Stimulated activated CD8-positive, alpha-beta memory T cell treated with anti-CD3 and anti-CD28 coated beads, Interleukin-4, amount 100 ng/mL, for 4 hours (primary cell): ENCODE data around the gene NRDE2.
A peak's percentile ranks its signal among the peaks of the same experiment; 100 is the strongest.

Experiments
- DNase-seq, 2 donors: peaks; one replicate each; pipeline ENCODE4 v3.0.0-alpha.2; 2020; ENCODE audit warnings: low read depth in 2 of 2, low spot score in 1 of 2

NRDE2 gene, protein sequence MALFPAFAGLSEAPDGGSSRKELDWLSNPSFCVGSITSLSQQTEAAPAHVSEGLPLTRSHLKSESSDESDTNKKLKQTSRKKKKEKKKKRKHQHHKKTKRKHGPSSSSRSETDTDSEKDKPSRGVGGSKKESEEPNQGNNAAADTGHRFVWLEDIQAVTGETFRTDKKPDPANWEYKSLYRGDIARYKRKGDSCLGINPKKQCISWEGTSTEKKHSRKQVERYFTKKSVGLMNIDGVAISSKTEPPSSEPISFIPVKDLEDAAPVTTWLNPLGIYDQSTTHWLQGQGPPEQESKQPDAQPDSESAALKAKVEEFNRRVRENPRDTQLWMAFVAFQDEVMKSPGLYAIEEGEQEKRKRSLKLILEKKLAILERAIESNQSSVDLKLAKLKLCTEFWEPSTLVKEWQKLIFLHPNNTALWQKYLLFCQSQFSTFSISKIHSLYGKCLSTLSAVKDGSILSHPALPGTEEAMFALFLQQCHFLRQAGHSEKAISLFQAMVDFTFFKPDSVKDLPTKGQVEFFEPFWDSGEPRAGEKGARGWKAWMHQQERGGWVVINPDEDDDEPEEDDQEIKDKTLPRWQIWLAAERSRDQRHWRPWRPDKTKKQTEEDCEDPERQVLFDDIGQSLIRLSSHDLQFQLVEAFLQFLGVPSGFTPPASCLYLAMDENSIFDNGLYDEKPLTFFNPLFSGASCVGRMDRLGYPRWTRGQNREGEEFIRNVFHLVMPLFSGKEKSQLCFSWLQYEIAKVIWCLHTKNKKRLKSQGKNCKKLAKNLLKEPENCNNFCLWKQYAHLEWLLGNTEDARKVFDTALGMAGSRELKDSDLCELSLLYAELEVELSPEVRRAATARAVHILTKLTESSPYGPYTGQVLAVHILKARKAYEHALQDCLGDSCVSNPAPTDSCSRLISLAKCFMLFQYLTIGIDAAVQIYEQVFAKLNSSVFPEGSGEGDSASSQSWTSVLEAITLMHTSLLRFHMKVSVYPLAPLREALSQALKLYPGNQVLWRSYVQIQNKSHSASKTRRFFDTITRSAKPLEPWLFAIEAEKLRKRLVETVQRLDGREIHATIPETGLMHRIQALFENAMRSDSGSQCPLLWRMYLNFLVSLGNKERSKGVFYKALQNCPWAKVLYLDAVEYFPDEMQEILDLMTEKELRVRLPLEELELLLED

DNA sequence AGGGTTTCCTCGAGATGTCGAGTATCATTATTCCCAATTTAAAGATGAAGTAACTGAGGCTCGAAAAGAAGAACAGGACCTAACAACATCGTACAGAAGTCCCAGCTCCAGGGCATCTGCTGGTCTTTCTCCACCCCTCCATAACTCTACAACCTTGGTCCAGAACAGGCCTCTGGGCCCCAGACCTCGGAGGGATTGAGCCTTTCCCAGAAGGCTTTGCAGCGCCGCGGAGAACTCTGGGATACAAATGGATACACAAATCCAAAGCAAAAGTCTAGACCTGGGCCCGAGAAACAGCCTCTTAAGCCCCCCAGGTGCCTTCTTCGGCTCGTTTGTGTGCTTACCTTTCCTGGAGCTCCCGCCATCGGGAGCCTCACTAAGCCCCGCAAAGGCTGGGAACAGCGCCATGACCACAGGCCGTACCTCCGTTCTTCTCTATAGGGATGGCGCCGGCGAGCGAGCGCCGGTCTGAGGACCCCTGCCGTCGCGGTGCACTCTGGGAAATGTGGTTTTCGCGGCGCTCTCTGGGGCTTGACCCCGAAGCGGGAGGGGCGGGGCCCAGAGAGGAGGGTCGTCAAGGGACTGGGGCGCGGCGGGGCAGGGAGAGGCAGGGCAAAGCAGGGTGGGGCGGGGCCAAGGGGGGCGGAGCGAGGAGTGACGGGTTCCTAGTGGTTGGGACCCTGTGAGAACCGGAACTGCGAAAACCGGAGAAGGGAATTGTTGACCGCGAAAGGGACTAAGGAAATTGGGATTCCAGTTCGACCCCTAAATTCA is at the start of gene NRDE2:
Gene NRDE2 (minus strand): TSS at position 445 of the 774 bp plus-strand sequence. CDS start 37 bp downstream, at position 408.
- DNase-seq: peak; percentile 95

DNA sequence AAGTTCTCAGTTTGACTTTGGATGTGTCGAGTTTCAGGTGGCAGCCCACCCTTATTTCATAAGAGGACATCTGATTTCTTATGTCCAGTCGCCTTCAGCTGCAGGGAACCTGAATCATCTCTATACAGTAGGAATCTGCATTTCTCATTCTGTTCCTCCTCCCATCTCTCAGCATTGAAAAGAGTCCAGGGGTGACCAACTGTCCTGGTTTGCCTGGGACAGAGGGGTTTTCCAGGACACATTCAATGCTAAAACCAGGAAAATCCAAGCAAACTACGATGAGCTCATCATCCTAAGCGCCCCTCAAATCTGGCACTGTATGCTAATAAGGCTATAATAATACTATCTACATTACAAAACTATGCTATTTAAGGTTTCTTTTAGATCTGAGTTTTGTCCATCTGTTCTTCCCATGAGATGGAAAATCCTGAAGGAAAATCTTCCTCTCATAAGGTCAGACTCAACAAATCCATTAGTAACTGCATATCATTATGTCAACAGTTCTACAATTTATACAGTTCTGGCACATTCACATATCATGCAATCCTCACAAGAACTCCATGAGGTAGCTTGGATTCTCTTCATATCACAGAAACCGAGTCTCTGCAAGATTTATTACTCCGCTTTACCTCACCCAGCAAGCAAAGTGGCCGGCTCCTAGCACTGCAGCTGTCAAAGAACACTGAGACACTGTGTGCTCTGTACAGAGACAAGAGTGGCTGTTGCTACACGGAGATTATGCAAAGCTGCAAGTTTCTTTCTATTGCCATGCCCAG is 49.5 kb upstream of the NRDE2 start:
- DNase-seq: no peak

DNA sequence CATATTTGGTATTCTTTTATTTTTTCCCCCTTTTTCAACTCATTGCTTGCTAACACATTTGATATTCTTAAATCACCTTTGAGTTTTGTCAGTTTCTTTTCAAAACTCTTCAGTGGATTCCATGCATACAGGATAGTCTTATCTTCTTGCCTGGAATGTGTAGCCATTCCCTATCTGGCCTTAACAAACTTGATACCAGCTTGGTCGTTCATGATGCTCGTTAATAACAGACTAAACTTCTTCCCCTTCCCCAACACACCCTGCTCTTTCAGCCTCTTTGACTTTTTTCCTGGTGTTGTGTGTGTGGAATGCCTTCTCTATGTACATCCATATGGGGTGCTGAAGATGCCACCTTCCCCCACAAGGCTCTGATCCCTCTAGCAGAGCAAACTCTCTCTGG is 47.4 kb upstream of the NRDE2 start:
- no peak for DNase-seq

DNA sequence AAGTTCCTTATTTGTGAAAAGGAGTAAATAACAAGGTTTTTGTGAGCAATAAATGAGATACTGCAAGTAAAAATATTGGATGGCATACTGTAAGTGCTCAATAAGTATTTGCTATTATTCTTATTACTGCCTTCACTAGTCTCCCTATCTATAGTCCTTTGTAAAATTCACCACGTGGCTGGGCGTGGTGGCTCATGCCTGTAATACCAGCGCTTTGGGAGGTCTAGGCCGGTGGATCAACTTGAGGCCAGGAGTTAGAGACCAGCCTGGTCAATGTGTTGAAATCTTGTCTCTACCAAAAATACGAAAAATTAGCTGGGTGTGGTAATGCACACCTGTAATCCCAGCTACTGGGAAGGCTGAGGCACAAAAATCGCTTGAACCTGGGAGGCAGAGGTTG is 46.5 kb upstream of the NRDE2 start:
- no peak for DNase-seq

DNA sequence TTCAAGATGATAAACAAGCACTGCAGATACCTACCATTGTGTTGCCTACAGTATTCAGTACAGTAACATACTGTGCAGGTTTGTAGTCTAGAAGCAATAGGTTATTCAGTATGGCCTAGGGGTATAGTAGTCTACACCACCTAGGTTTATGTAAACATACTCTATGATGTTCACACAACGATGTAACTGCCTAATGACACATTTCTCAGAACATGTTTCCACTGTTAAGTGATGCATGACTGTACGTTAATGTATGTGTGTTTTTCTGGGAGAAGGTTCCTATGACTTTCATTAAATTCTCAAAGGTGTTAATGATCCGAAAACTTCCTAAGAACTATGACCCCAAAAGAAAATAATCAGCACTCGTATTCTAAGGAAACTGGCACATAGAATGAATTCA is 44.2 kb upstream of the NRDE2 start:
- DNase-seq: no peak

DNA sequence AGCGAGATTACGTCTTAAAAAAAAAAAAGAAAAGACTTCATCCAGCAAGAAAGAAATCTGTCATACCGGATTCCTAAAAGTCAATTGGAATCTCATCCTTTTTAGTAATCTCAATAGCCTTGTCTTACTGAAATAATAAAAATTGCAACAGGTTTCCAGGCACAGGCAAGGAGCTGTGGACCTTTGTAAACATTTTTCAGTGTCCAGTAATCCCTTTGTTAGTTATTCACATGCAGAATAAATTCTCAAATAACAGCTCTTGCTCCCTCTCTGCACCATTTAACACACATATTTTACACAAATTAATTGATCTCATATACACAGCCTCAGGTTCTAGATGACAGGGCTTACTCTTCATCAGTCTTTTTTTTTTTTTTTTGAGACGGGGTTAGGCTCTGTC is 43.1 kb upstream of the NRDE2 start:
- DNase-seq: no peak

DNA sequence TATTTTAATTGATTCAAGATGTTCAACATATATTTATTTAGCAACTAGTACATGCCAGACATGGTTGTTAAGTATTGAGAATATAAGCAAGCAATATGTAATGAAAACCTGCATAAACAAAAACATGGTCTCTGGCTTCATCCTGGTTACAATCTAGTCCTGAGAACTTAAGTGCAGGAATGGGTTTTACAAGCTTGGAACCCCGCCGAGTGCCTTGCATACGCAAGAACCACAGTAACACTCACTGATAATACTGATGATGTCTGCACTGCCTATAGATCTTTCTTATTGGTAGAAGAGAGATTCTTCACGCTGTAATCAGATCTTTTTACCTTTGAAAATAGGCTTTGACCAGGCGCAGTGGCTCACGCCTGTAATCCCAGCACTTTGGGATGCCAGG is 42.1 kb upstream of the NRDE2 start:
- DNase-seq: no peak

DNA sequence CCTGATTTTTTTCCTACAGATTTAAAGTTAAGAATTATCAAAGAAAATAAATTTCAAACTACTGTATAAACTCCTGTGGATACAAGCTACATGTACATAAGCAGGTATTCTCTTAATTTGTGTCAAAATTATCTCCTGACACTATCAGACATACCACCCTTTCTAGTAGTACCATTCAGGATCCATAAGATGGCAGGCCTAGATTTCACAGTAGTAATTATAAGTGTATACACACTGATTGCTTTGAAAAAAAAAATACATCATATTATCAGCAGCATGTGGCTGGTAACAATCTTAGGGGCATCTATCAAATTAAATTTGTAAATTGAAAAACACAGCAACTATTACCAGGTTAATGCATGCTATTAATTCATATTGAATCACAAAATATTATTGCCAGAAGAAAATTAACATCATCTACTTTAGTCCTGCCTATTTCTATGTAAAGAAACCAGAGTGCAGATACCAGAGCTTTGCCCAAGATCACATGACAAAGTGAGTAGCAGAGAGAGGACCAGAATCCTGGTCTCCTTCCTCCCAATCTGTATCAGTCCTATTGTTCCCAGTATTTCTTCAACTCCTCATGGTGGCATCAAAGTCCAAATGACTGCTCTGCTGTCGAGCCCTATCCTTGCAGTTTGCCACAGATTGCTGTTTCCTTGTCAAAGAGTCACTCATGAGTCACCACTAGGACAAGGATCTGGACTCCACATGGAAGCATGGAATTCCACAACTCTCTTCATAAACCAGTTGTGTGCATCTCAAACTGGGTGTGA is 37.4 kb upstream of the NRDE2 start:
- no peak for DNase-seq

DNA sequence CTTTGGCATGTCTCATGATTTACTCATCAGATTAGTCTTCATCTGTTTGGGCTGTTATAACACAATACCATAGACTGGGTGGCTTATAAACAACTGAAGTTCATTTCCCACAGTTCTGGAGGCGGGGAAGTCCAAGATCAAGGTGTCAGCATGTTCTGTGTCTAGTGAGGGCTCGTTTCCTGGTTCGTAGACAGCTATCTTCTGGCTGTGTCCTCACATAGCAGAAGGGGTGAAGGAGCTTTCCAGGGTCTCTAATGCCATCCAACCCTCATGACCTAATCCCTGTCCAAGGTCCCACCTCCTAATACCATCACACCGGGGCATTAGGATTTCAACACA is 30.8 kb upstream of the NRDE2 start:
- no peak for DNase-seq

DNA sequence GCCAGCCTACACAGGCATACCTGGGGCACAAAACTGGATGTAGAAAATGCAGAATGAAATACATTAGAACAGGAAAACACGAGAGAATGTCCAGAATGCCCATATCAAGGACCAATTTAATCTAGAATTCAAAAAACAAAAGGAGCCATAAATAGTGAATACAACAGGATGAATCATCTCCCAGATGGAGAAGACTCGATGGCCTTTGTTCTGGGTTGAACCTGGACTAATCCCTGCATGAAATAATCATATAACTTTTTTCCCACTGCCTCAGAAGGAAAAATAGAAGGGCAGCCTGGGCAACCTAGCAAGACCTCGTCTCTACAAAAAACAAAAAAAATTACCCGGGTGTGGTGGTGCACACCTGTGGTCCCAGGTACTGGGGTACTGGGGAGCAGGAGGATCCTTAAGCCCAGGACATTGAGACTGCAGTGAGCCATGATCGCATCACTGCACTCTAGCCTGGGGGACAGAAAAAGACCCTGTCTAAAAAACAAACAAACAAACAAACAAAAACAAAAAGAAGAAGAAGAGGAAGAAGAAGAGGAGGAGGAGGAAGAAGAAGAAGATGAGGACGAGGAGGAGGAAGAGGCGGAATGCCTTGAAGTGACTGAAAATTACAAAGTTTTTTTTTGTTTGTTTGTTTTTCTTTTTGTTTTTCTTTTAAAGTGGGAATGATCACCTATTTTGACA is 30.3 kb upstream of the NRDE2 start:
- no peak for DNase-seq

DNA sequence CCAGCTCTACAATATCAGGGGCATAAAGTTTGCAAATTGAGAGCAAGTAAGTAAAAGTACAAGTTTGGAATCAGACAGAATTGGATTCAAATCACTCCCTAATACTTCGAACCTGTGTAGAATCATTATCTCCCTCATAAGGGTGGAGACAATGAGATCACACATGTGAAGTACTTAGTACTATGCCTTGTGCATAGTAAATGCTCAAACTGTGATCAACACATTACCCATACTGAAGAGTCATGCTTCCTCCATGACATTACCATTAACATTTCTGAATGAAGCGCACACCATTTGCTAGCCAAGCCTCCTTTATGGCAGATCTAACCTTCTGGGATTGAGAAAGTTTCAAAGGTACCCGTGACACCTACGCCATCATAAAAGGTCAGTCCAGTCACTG is 26.6 kb upstream of the NRDE2 start:
- DNase-seq: no peak

DNA sequence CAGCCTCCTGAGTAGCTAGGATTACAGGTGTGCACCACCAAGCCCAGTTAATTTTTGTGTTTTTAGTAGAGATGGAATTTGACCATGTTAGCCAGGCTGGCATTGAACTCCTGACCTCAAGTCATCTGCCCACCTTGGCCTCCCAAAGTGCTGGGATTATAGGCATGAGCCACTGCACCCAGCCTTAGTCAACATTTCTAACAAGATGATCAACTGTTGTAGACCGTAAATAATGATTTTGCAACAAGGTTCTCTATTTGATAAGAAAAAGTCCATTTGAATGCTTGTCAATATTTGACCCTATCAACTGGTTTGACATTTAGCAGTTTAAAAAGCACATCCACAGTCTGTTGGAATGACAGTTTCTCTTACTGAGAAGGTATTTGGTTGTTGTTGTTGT is 25.2 kb upstream of the NRDE2 start:
- no peak for DNase-seq

DNA sequence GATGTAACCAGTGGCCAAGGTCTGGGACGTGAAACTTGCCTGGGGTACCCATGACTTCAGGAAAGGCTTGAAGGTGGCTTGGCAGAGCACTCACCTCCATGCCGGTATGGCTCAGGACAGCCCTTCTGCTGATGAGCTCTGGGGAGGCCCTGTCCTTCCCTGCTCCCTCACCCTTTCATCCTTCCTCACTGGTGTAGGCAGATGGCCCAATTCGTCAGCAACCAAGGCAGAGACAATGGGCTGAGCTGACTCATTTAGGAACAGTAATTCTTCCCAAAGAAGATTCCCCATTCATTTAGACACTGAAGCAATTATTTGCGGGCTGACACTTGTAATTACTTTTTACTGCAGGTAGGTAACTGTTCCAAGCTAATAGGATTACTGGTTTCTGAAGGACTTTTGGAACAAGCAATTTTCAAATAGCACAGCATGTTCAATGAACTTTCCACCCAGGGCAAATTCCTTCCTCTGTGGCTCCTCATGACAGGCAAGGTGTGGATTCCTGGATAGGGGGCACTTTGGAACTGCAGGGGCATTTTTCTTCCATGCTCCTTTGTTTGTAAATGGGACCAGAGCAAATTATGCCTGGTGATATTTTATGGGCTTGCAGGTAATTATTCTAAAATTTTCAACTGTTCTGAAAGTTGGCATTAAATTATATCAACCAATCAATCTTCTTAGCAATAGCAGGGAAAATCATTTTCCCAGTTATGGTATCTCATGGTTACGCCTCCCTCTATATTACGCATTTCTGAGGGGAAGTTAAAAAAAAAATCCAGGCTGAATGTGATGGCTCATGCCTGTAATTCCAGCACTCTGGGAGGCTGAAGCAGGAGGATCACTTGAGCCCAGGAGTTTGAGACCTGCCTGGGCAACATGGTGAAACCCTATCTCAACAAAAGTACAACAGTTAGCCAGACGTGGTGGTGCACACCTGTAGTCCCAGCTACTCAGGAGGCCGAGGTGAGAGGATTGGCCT is 24.1 kb upstream of the NRDE2 start:
- no peak for DNase-seq

DNA sequence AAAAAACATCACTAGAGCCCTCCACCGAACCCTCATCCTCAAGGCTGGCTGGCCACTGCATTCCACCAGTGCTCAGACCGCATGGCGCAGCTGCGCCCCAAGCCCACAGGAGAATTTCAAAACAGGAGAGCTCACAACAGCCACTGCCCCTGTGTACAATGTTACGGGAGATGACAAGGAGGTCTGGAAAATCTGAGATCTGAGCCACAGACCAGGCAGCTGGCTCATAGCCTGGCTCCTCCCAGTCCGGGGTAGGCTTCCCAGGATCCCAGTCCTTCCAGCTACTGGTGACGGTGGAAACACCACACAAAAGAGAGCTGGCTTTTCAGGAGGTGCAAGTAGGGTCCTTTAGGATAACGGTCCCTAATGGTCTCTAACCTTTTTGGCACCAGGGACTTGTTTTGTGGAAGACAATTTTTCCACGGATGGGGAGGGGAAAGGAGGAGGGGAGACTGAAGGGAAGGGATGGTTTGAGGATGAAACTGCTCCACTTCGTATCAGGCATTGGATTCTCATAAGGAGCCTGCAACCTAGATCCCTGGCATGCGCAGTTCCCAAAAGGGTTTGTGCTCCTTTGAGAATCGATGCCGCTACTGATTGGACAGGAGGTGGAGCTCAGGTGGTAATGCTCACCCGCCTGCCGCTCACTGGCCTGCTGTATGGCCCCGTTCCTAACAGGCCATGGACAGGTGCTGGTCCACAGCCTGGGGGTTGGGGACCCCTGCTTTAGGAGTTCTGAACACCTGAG is 23.0 kb upstream of the NRDE2 start:
- no peak for DNase-seq

DNA sequence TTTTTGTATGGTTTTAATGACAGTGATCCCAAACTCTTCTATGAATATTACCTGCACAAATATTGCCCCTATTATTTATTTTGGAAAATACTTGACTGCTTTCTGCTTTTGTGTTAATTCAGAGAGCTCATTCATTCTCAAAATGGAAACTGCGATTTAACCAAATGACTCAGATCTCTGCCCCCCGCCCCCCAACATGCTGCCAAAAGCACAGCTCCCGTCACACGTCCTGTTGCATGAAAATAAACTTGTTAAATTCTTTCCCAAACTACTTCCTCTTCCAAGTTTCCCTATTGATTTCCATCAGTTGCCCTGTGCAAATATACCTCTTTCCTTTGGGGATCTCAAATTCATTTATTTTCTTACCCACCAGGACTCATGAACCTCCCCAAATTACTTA is 18.0 kb upstream of the NRDE2 start:
- DNase-seq: no peak

DNA sequence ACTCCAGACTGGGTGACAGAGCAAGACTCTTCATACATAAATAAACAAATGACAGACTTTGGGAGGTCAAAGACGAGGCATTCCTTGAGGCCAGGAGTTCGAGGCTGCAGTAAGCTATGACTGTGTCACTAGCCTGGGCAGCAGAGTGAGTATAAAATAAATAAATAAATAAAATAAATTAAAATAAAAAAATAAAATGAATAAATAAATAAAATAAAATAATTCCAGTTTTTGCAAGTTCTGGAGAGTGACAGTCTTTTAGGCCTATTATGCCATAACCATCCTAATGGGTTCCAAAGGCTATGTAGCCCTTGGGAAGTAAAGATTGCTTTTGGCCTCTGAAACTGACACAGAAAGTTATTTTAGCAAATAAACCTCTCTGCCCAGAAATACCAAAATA is 16.5 kb upstream of the NRDE2 start:
- DNase-seq: no peak

DNA sequence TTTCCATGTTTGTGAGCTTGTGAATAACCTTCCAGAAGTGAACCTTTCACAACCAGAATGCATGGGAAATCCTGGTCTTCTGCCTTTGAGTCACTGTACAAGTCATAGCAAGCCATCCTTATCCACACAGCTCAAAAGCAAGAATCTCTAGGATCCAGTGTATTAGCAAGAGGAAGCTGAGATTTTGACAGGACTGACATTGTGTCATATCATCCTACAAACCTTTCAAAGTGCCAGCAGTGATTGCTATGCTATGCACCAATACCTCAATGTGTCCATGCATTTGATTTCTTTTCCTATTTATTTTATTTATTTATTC is 13.5 kb upstream of the NRDE2 start:
- no peak for DNase-seq
